Activated CD4-positive, alpha-beta T cell treated with anti-CD3 and anti-CD28 coated beads, Interleukin-2, amount 50 U/mL, for 24 hours (primary cell): ENCODE results near the gene VPS72.
"Not testable (repeated sequence)": the region's sequence is repeated elsewhere in the genome, so short reads cannot be mapped to it uniquely, and the experiment has no call there.

Experiments
- DNase-seq, 2 donors: peaks; one replicate each; pipeline ENCODE4 v3.0.0-alpha.2; 2020; ENCODE audit warnings: low read depth in 1 of 2, low spot score in 1 of 2

Gene VPS72

GRCh38 chr1:151188667-151189066, 1.3 kb downstream of the VPS72 start:
- not testable (repeated sequence) for DNase-seq

DNA sequence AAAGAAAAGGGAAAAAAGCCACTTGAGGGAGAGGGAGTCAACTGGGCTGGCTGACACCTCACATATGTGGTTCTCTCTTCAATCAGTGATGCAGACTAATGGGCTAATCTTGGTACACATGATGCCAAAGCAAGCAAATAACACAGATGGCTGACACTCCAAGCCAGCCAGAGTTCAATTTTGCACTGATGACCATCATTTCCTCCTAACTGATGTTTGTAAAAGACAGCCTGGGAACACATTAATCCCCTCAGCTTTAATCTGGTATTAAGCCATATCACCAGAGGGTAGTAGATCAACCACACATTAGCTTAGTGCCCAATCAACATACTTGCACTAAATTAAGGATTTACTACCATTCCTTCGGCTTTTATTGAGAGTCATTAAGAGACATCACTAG, 2.8 kb downstream of the VPS72 start:
- no peak for DNase-seq

GRCh38 chr1:151184211-151184610, 5.8 kb downstream of the VPS72 start:
- DNase-seq = no peak

DNA sequence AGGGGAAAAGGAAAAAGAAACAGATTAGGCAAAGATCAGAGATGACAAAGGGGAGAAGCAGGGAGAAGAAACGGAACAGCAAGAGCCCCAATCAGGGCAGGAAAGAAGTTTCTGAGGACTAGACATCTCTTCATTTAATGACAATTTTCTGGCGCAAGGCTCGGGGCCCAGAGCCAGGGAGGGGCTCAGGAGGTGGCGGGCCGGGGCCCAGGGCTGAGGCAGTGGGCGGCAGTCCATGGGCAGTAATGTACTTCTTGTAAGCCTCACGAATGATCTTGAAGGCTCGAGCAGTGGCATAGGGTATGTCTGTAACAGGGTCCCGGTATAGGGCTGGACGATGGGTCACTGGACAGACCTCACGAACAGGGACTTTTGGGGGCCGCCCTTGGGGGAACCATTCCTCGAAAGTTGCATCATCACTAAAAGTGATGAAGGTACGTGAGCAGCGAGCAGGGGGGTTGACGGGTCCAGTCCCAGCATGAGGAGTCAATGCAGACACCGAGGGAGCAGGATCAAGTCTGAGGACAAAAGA, 13.4 kb downstream of the VPS72 start:
- no peak for DNase-seq

DNA sequence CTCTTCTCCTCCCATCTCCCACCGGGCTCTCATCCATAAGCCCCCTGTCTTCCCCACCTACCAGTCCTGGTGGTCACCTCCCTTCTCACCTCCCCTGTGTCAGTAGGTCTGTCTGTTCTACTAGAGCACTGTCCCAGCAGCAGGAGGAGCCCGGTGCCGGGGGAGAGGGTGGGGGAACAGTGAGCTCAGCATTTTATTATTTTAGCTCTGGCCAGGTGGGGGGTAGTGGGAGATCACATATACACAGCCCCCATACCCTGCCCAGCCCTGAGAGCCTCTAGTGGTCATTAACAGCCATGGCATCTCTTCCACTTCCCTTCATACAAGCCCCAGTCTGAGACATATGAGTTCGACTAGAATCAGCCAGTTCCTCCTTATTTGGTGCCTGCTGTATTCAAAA, 14.1 kb downstream of the VPS72 start, which contains the start of gene TMOD4:
Gene TMOD4, minus strand, starts transcription at position 119 of the 400 bp plus-strand sequence. CDS start 1,106 bp downstream, outside the sequence.
- DNase-seq = no peak

DNA sequence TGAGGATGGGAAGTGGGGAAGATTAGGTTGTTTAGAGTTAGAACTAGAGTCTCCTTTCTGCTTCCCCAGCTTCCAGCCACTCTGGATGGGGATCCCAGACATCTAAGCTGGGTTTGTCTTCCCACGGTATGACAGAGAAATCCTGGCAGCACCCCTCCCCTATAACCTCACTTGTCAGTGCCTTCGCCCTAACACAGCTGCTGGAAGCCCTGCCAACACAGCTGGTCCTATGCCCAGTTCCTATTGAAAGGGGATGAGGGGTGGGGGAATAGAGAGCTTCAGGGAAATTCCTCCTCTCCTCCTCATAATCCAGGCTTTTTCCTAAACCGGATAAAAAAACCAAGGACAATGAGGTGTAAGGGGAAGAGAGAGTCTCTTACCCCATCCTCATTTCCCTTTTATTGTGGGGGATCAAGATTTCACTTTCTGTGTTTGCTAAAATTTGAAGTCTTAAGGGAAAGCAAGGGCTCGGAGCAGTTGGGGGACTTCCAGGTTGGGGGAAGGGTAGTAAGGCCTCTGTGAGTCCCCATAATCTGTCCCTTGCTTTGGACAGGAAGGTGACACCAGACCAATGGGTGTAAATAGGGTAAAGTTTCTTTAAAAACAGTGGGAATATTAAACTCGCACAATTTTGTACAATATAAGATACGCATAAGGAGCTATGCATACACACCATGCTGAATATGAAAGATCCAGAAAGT, 14.8 kb downstream of the VPS72 start:
- no peak for DNase-seq

DNA sequence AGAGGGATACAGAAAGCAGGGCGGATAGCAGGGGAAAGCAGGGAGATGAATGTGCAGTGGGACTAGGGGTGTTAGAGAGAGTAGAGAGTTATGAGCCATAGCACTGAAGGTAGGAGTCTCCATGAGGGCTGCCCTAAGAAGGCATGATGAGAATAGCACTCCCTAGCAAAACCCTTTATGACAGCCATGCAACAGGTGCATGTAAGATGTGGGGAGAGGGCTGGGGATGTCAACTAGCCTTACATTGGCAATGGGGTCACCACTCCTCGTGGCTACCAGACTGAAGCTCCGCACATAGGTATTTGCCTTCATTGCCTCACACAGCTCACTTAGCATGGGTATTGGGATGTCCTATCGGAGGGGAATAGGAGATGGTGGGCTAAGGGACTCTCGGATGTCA, 18.8 kb downstream of the VPS72 start:
- DNase-seq = no peak

GRCh38 chr1:151167116-151167515, 22.9 kb downstream of the VPS72 start:
- no peak for DNase-seq

DNA sequence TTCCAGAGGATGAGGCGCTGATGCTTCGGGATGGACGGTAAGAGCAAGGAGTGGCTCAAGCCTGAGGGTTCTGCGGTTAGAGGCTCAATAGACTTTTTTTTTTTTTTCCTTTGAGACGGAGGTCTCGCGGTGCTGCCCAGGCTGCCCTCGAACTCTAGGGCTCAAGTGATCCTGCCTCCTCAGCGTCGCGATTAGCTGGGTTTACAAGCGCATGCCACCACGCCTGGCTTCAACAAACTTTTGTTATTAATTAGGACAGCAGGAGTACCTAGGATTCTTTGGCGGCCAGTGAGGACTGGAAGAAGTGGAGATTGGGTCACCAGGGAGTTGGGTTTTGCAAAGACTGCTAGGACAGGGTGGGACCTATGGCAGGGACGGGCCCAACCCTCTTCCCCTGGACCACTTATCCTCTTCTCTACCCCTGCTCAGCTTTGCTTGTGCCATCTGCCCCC, 23.5 kb downstream of the VPS72 start:
- no peak for DNase-seq

DNA sequence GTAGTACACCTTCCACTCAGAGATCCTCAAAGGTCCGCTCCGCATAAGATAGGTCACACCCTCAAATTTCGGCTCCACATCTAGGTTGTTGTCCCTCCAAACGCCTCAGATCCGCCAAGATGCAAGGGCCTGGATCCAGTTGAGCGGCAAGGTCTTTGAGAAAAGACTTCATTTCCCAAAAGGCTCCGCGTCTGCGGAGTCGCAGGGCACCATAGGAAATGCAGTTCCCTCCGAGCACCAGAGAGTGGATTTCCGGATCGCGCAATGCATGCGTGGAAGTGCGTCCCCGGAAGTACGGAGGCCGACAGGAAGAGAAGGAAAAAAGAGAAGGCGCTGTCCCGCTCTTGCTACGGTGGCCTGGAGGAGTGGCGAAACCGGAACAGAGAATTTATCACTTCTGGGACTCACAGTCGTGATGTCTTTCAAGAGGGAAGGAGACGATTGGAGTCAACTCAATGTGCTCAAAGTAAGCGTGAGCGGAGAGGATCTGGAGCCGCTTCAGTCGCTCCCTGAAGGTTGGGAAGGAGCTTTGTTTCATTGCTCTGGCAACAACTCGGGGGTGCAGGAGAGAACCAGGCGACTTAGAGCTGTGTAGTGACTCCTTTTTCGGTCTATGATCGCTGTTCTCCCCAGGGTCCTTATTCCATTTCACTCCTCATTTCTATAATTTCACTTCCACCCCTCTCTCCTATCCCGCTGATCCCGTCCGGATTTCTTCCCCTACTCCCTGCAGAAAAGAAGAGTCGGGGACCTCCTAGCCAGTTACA, 24.1 kb downstream of the VPS72 start, which contains the start of the genes LYSMD1 and SCNM1:
Gene LYSMD1, minus strand, starts transcription at position 165 of the 767 bp plus-strand sequence. CDS start 644 bp downstream, outside the sequence.
Gene SCNM1, plus strand, starts transcription at position 407 of the 767 bp plus-strand sequence. Its CDS starts 9 bp downstream, at position 416.
- peak; percentile 86 to 97 for DNase-seq

GRCh38 chr1:151165281-151165737, 24.7 kb downstream of the VPS72 start:
- no peak for DNase-seq

GRCh38 chr1:151164732-151165280, 25.2 kb downstream of the VPS72 start:
- DNase-seq = no peak

- no peak for DNase-seq
These were observed 30.6 kb downstream of the VPS72 start for GRCh38 chr1:151159373-151159772.

- no peak for DNase-seq
These were observed 31.2 kb downstream of the VPS72 start for GRCh38 chr1:151158751-151159251.

GRCh38 chr1:151158326-151158725, 31.7 kb downstream of the VPS72 start:
- DNase-seq = no peak

DNA sequence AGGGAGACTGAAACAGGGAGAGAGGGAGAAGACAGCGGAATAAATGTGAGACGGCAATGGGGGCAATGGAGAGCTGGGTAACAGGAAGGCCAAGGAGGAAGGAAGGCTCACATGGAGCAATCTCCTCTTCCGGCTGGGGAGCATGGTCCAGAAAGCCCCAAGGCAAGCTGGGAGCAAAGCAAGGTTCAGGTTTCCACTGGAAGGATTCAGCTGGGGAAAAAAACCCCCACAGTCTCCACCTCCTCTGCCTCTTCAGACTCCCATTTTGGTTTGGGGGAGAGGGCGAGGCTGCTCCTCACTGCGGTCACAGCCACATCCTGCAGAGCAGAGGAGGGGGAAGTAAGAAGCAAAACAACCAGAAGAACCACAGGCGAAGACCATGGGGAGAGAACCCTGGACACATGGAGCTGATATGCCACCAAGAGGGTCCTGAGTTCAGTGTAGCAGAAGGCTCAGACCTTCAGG, 32.9 kb downstream of the VPS72 start:
- no peak for DNase-seq

DNA sequence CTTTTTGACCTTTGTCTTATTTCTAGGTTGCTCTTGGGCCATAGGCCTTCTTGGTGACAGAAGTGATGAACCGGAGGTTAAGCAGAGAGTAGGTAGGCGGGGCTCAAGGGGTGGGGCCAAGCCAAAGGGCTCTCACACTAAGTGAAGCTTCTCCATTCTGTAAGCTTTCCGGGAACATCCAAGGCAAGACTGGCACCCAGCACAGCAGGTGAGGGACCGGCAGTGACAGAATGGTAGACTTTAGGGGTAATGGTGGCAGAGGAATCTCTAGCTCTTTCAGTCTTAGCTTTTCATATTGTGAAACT, 33.5 kb downstream of the VPS72 start, which contains the start of gene TNFAIP8L2:
Gene TNFAIP8L2, plus strand, starts transcription at position 135 of the 305 bp plus-strand sequence. CDS start 2,049 bp downstream, outside the sequence.
- DNase-seq = peak in 1 of 2 donors; percentile 68

GRCh38 chr1:151147665-151148064, 42.3 kb downstream of the VPS72 start:
- no peak for DNase-seq

DNA sequence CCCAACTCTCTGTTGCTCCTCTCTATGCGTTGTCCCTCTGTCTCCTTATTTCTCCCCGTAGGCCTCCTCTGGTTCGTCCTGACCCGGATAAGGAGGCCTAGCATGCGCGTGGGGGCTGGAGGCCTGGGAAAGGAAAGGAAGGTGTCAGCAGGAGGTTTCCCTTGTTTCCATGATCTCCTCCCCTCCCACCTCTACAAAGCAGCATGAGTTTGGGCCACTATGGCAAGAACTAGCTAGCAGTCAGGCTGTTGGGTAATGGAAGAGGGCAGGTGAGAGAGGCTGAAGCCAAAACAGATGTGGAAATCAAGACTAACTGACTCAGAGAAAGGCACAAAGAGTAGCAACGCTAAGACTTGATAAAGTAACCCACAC, 42.9 kb downstream of the VPS72 start:
- no peak for DNase-seq

- DNase-seq = peak; percentile 55 to 81
These were observed 43.4 kb downstream of the VPS72 start, which contains the start of gene SEMA6C for GRCh38 chr1:151146412-151147131. TSS of gene SEMA6C (minus strand) at chr1:151146631. CDS start at chr1:151142621, 4,010 bp downstream.
